ENCODE data around the gene C9orf85. TPM values are rescaled to one million over a fixed set of nuclear protein-coding genes. Genes with fewer than 3 reads are reported as not detected.

The C9orf85 gene
- total and polyA plus RNA-seq, 2 of the 4 experiments (the other 2 are of a cell fraction): 4.3 to 8.4 TPM

DNA sequence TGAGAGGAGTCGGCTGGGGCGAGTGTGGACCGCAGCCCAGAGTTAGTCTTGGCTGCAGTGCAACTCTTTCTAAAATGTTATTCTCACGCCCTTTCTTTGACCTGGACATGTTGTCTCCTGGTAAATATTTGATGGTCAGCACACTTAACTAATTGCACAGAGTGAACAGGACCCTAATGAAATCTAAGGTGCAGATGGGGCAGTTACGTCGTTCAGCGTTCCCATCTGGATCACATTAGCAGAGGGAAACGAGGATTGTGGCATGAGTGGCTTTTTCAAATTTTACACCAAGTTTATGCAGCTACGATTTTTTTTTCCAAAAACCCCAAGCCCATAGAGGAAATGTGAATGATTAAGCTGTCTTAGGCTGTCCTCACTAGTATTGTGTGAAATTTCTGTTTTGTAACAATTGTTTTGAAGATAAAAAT lies 483 bp downstream of the C9orf85 start:
- DNase-seq (peak; percentile 28), ATAC-seq (ENCODE audit: low read depth) (no peak)
- Histone ChIP-seq H3K36me3 (ENCODE audit: control insufficient read depth, insufficient read depth, low read length) (no peaks in the 10 kb centered on the region), H3K4me1 (ENCODE audit: control insufficient read depth, insufficient read depth, low read length) (peaks cover 2% of the 10 kb centered on the region; the same call in 1 of the 2 replicates), H4K5ac (ENCODE audit: low read depth, low read length) (peak overlapping the region; percentile 77), H2BK15ac (ENCODE audit: low read depth, low read length) (no peak overlapping the region), H4K20me1 (ENCODE audit: insufficient read depth, low read length) (peaks cover 17% of the 10 kb centered on the region), H3K9me1 (ENCODE audit: insufficient read depth, low read length) (no peaks in the 10 kb centered on the region), H2AFZ (replicated peaks; ENCODE audit: low read length, poor library complexity) (peak overlapping the region; percentile 95), H2BK5ac (ENCODE audit: low read depth, low read length, poor library complexity, severe bottlenecking) (peak overlapping the region; percentile 73), H3K9ac (ENCODE audit: low read depth, low read length) (peak overlapping the region; percentile 90), H3K56ac (ENCODE audit: extremely low read depth, insufficient read depth, low read length) (peak overlapping the region; percentile 77), H3K4me3 (ENCODE audit: insufficient read depth, low read depth, low read length) (peak overlapping the region; percentile 78), H4K8ac (ENCODE audit: low read depth in 2 of 2, low read length in 2 of 2) (peak overlapping the region; percentile 67 to 95), H3K23ac (ENCODE audit: low read depth, low read length) (peak overlapping the region; percentile 89), H3K18ac (ENCODE audit: low read depth, low read length) (peak overlapping the region; percentile 59), H3K4me2 (ENCODE audit: low read depth, low read length) (peak overlapping the region; percentile 91), H3K27me3 (ENCODE audit: control insufficient read depth, insufficient read depth, low read length) (no peaks in the 10 kb centered on the region), H3K4ac (ENCODE audit: low read depth, low read length) (peak overlapping the region; percentile 90), H2AK5ac (ENCODE audit: low read depth, low read length) (peak overlapping the region; percentile 15; the same call in 1 of the 2 replicates), H3K27ac (ENCODE audit: insufficient read depth, low read length) (peak overlapping the region; percentile 82), H4K91ac (ENCODE audit: insufficient read depth, low read depth, low read length) (peak overlapping the region; percentile 75), H2AK9ac (replicated peaks; ENCODE audit: low read depth, low read length, poor library complexity) (peak overlapping the region; percentile 83), H3K14ac (replicated peaks; ENCODE audit: low read depth, low read length) (peak overlapping the region; percentile 92), H2BK120ac (ENCODE audit: low read depth, low read length) (no peak overlapping the region), H3K79me1 (ENCODE audit: low read depth in 1 of 2, low read length in 2 of 2) (peaks cover 5 to 42% of the 10 kb centered on the region in 2 experiments; a peak in 2 of 4 replicates), H2BK20ac (ENCODE audit: low read depth, low read length) (no peak overlapping the region), H3K9me3 (ENCODE audit: control insufficient read depth, insufficient read depth, low read length) (no peaks in the 10 kb centered on the region)
- no CpG with 5 or more reads among the region's 9 CpGs for WGBS, 2 experiments (ENCODE audit: extremely low coverage in 2 of 2, insufficient read length in 1 of 2)
- dilution Hi-C loops (cut with HindIII; ENCODE audit: low sequenced_read_pairs, unreplicated experiment) (no loop called here), in situ Hi-C loops (cut with MboI; ENCODE audit: low sequenced_read_pairs) (no loop called here), intact Hi-C loops (cut with micrococcal nuclease) (loop anchor here (1.0 to 5.0 kb wide), 3 partner anchors 35 to 230 kb away; no protein-coding TSS in a partner anchor)
- POLR2A ChIA-PET (ENCODE audit: unreplicated experiment): no interaction called here
- BruUV-seq (replicated peaks): TSS peak; percentile 49
- TF ChIP-seq, protein P1, sequence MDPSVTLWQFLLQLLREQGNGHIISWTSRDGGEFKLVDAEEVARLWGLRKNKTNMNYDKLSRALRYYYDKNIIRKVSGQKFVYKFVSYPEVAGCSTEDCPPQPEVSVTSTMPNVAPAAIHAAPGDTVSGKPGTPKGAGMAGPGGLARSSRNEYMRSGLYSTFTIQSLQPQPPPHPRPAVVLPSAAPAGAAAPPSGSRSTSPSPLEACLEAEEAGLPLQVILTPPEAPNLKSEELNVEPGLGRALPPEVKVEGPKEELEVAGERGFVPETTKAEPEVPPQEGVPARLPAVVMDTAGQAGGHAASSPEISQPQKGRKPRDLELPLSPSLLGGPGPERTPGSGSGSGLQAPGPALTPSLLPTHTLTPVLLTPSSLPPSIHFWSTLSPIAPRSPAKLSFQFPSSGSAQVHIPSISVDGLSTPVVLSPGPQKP (IDR thresholded peaks at IDR 0.05; ENCODE audit: borderline replicate concordance, low read depth, low read length): no peak
- TF ChIP-seq MXI1 (IDR thresholded peaks at IDR 0.05; ENCODE audit: borderline replicate concordance, low read depth, low read length) (no peak), CHD1 (IDR thresholded peaks at IDR 0.05; ENCODE audit: low read depth, low read length) (no peak), NFE2L2 (IDR thresholded peaks at IDR 0.05; ENCODE audit: low read depth, low read length) (no peak), POLR2A (IDR thresholded peaks at IDR 0.05; ENCODE audit: low read depth, low read length) (no peak), MAZ (IDR thresholded peaks at IDR 0.05; ENCODE audit: borderline replicate concordance, low read depth, low read length) (no peak), RAD21 (IDR thresholded peaks at IDR 0.05; ENCODE audit: low read length) (no peak), RFX5 (IDR thresholded peaks at IDR 0.05; ENCODE audit: low read depth, low read length) (no peak), FOS (IDR thresholded peaks at IDR 0.05; ENCODE audit: low read depth, low read length) (no peak), MAFK (IDR thresholded peaks at IDR 0.05; ENCODE audit: low read depth, low read length) (no peak), SMC3 (IDR thresholded peaks at IDR 0.05; ENCODE audit: low read depth, low read length) (no peak), CEBPB (IDR thresholded peaks at IDR 0.05; ENCODE audit: low read depth, low read length) (no peak), BHLHE40 (IDR thresholded peaks at IDR 0.05; ENCODE audit: low read depth, low read length) (no peak), RCOR1 (IDR thresholded peaks at IDR 0.05; ENCODE audit: insufficient replicate concordance, low read length) (no peak)
- TF ChIP-seq, protein P2, sequence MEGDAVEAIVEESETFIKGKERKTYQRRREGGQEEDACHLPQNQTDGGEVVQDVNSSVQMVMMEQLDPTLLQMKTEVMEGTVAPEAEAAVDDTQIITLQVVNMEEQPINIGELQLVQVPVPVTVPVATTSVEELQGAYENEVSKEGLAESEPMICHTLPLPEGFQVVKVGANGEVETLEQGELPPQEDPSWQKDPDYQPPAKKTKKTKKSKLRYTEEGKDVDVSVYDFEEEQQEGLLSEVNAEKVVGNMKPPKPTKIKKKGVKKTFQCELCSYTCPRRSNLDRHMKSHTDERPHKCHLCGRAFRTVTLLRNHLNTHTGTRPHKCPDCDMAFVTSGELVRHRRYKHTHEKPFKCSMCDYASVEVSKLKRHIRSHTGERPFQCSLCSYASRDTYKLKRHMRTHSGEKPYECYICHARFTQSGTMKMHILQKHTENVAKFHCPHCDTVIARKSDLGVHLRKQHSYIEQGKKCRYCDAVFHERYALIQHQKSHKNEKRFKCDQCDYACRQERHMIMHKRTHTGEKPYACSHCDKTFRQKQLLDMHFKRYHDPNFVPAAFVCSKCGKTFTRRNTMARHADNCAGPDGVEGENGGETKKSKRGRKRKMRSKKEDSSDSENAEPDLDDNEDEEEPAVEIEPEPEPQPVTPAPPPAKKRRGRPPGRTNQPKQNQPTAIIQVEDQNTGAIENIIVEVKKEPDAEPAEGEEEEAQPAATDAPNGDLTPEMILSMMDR (conservative IDR thresholded peaks at IDR 0.05; ENCODE audit: low read depth, low read length): no peak
- TF ChIP-seq, protein P3, sequence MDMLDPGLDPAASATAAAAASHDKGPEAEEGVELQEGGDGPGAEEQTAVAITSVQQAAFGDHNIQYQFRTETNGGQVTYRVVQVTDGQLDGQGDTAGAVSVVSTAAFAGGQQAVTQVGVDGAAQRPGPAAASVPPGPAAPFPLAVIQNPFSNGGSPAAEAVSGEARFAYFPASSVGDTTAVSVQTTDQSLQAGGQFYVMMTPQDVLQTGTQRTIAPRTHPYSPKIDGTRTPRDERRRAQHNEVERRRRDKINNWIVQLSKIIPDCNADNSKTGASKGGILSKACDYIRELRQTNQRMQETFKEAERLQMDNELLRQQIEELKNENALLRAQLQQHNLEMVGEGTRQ (IDR thresholded peaks at IDR 0.05; ENCODE audit: low read depth, low read length): no peak
- CTCF ChIA-PET: interaction anchor here (2.0 kb wide), 1 partner anchor 113 kb away, joined by 8 read pairs; no protein-coding TSS in a partner anchor
